Measurements from ENCODE around the gene TAS1R3. TPM values are rescaled to one million over a fixed set of nuclear protein-coding genes. Genes with fewer than 3 reads are reported as not detected.

Gene TAS1R3
- total RNA-seq, 1 experiment from 2014 or later: 0.07 TPM

DNA sequence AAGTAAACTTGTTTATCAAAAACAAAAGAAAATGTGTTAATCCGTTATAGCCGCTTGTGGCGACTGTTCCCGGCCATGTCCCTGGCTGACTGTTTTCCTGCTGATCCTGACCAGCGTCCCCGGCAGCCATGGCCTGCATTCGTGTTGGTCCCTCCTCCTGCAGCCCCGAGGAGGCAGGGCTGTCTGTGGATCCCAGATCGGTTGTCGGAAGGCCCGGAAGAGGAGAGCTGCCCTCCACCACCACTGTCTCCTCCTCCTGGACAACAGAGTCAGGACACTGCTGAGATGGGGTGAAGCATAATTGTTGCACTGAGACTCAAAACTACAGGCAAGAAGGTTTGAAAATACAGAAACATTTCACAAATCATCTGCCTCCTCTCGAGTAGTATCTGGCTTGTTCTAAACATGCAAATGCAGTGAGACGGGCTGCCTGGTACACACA, 30.9 kb downstream of the TAS1R3 start:
- Histone ChIP-seq H3K79me2 (ENCODE audit: insufficient read depth, low read length) (no peaks in the 10 kb centered on the region), H3K9me2 (ENCODE audit: insufficient read depth) (0 out of 2 replicates have a peak, but pooled peaks cover 3% of the 10 kb centered on the region), H3K27me3 (ENCODE audit: insufficient read depth, low read length) (no peaks in the 10 kb centered on the region), H3K4me2 (ENCODE audit: low read length) (no peak overlapping the region), H3K4me3 (replicated peaks in 1 of 2; ENCODE audit: low read depth in 1 of 2, low read length in 2 of 2) (no peak overlapping the region), H3K36me3 (ENCODE audit: control insufficient read depth in 1 of 2, insufficient read depth in 2 of 2, low read length in 2 of 2) (no peaks in the 10 kb centered on the region), H3K9ac (ENCODE audit: low read length) (no peak overlapping the region), H2AFZ (ENCODE audit: low read depth, low read length, poor library complexity, severe bottlenecking) (no peak overlapping the region), H3K4me1 (ENCODE audit: control insufficient read depth in 1 of 2, insufficient read depth in 2 of 2, low read length in 2 of 2) (peaks cover 24 to 49% of the 10 kb centered on the region in 2 experiments), H3K9me3 (ENCODE audit: control insufficient read depth in 1 of 2, insufficient read depth in 1 of 2, low read depth in 1 of 2, low read length in 2 of 2) (peaks cover 0 to 11% of the 10 kb centered on the region in 2 experiments; a peak in 1 of 4 replicates), H4K20me1 (ENCODE audit: insufficient read depth) (no peaks in the 10 kb centered on the region), H3K27ac (ENCODE audit: low read depth, low read length) (no peak overlapping the region)
- ChIA-PET RAD21 (ENCODE audit: low non-redundant PET in 1 of 2, low total read pairs in 2 of 2, uncharacterized antibody in 2 of 2, unreplicated experiment in 2 of 2) (no interaction called here), CTCF (no interaction called here), POLR2A (no interaction called here)
- BruUV-seq (replicated peaks): no TSS peak
- ATAC-seq (no peak), DNase-seq (ENCODE audit: low read depth, low spot score) (no peak)
- intact Hi-C loops (cut with micrococcal nuclease): no loop called here
- no peak for TF ChIP-seq SIN3A (IDR thresholded peaks at IDR 0.05; ENCODE audit: low read depth)
- TF ChIP-seq REST (IDR thresholded peaks at IDR 0.05; ENCODE audit: low read depth): no peak
- TF ChIP-seq ZFX (IDR thresholded peaks at IDR 0.05): no peak
- no peak for TF ChIP-seq MAX (IDR thresholded peaks at IDR 0.05)
- TF ChIP-seq ATF3 (IDR thresholded peaks at IDR 0.05): no peak
- TF ChIP-seq, protein P1, sequence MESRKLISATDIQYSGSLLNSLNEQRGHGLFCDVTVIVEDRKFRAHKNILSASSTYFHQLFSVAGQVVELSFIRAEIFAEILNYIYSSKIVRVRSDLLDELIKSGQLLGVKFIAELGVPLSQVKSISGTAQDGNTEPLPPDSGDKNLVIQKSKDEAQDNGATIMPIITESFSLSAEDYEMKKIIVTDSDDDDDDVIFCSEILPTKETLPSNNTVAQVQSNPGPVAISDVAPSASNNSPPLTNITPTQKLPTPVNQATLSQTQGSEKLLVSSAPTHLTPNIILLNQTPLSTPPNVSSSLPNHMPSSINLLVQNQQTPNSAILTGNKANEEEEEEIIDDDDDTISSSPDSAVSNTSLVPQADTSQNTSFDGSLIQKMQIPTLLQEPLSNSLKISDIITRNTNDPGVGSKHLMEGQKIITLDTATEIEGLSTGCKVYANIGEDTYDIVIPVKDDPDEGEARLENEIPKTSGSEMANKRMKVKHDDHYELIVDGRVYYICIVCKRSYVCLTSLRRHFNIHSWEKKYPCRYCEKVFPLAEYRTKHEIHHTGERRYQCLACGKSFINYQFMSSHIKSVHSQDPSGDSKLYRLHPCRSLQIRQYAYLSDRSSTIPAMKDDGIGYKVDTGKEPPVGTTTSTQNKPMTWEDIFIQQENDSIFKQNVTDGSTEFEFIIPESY (IDR thresholded peaks at IDR 0.05; ENCODE audit: extremely low read depth, insufficient replicate concordance, low read length): no peak
- TF ChIP-seq CTCF (IDR thresholded peaks at IDR 0.05 in 2 of 3, conservative IDR thresholded peaks at IDR 0.05 in 1 of 3; ENCODE audit: borderline replicate concordance in 1 of 3, insufficient read depth in 1 of 3, low read depth in 2 of 3, low read length in 2 of 3): no peak
- no peak for TF ChIP-seq EZH2 (IDR thresholded peaks at IDR 0.05)
- no peak for TF ChIP-seq EZH2phosphoT487 (IDR thresholded peaks at IDR 0.05; ENCODE audit: borderline replicate concordance)
- TF ChIP-seq FOSL1 (IDR thresholded peaks at IDR 0.05; ENCODE audit: low read depth): no peak
- no peak for TF ChIP-seq POLR2A (IDR thresholded peaks at IDR 0.05; ENCODE audit: borderline replicate concordance, extremely low read depth, insufficient read depth, insufficient read length)
- TF ChIP-seq EGR1 (IDR thresholded peaks at IDR 0.05; ENCODE audit: low read depth): no peak
- no peak for TF ChIP-seq POLR2AphosphoS5 (IDR thresholded peaks at IDR 0.05; ENCODE audit: low read depth, low read length)
- no peak for TF ChIP-seq CBX3 (IDR thresholded peaks at IDR 0.05; ENCODE audit: low read depth)

Measured in HCT116 (cell line).